Body of pancreas (tissue), 4 donors: ENCODE results near the gene C5orf63.

Experiments
- CTCF ChIP-seq, 7 experiments: fragments of 450-650 bp in 4 of 7; fragments of 200-600 bp in 3 of 7; sonication (generic) in 3 of 7; IDR thresholded peaks; one replicate each; pipeline ENCODE4 v1.5.1; 2016 to 2019; ENCODE audit warnings: antibody characterized with exemption in 7 of 7
- POLR2A ChIP-seq, 3 donors: fragments of 450-650 bp; IDR thresholded peaks; one replicate each; pipeline ENCODE4 v1.6.1; 2016; ENCODE audit warnings: antibody characterized with exemption in 3 of 3, mild to moderate bottlenecking in 2 of 3

- TF ChIP-seq CTCF (IDR thresholded peaks at IDR 0.05): no peak
- TF ChIP-seq POLR2A (IDR thresholded peaks at IDR 0.05): no peak
Measured at GRCh38 chr5:127101533-127101932, 28.2 kb upstream of the C5orf63 start.
